AG04450 (cell line): ENCODE measurements around the gene CREM. TPM values are rescaled to one million over a fixed set of nuclear protein-coding genes. Genes with fewer than 3 reads are reported as not detected.
A peak's percentile ranks its signal among the peaks of the same experiment; 100 is the strongest.

ENCODE experiments used
- CTCF ChIA-PET: fragments of 300-600, 350-600 bp; formaldehyde crosslinking; extraction: SDS; loops from one replicate; lab custom pipeline; 2022; ENCODE audit warnings: antibody characterized with exemption, inconsistent platforms; lab: Charles Lee
- POLR2A ChIA-PET: fragments of 350-600 bp; formaldehyde crosslinking; extraction: SDS; loops from one replicate; lab custom pipeline; 2021; ENCODE audit warnings: antibody characterized with exemption, inconsistent platforms; lab: Yijun Ruan, JAX
- DNase-seq: peaks from one replicate; pipeline ENCODE4 v3.0.0-alpha.2; 2011; ENCODE audit warnings: low read depth, low spot score
- H3K27ac ChIP-seq: one replicate; pipeline ENCODE4 v1.5.1; 2012; ENCODE audit warnings: low read depth, low read length, control low read depth
- H3K27me3 ChIP-seq: one replicate; pipeline ENCODE4 v1.6.0; 2012; ENCODE audit warnings: low read length; ENCODE audit not compliant: control insufficient read depth, insufficient read depth
- H3K4me3 ChIP-seq: 2 replicates; pipeline ENCODE4 v1.5.1; 2011; ENCODE audit warnings: mild to moderate bottlenecking, low read depth, low read length, control low read depth
- H3K9me3 ChIP-seq: 2 replicates; pipeline ENCODE4 v1.5.1; 2012; ENCODE audit warnings: low read length; ENCODE audit not compliant: control insufficient read depth, insufficient read depth
- polyA plus RNA-seq: library from polyadenylated mRNA; depleted of rRNA; stranded (reverse); fragments of >200 nt; gene quantifications from 2 replicates; pipeline ENCODE4 v1.2.3, GENCODE V29; 2011
- TF ChIP-seq, protein P1 (sequence below): IDR thresholded peaks from 2 replicates; pipeline ENCODE4 v1.5.1; 2011; ENCODE audit warnings: low read depth, low read length, control low read depth, inconsistent platforms

The CREM gene
- polyA plus RNA-seq, 1 experiment, result 48.2 TPM

DNA sequence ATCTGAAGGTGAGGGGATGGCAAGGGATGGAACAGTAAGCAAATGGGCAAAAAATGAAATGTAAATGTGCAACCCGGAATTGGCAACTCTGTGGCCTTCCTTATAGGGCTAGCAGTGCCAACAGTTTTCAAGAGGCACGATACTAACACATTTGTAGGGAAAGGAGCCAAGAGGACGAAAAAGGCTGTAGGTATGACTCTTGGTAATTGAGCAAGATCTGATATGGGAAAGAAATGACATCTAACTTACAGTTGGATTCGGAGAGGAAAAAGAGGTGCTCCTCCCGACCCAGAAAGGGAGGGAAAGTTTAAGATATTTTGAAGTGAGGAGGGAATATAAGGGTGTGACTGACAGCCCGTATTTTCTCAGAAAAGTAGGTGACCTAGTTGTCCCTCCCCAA lies 2.1 kb upstream of the CREM start:
- no peak overlapping the region for H3K4me3 ChIP-seq
- no peaks in the 10 kb centered on the region for H3K27me3 ChIP-seq
- H3K9me3 ChIP-seq, result peaks cover 4% of the 10 kb centered on the region; the same call in 1 of the 2 replicates
- ChIA-PET CTCF (interaction anchor here (0.6 to 5.7 kb wide), 4 partner anchors 72 to 1208 kb away, joined by 3 to 68 read pairs (median 7); no protein-coding TSS in a partner anchor), POLR2A (no interaction called here)
- no peak for DNase-seq
- TF ChIP-seq, protein P1, sequence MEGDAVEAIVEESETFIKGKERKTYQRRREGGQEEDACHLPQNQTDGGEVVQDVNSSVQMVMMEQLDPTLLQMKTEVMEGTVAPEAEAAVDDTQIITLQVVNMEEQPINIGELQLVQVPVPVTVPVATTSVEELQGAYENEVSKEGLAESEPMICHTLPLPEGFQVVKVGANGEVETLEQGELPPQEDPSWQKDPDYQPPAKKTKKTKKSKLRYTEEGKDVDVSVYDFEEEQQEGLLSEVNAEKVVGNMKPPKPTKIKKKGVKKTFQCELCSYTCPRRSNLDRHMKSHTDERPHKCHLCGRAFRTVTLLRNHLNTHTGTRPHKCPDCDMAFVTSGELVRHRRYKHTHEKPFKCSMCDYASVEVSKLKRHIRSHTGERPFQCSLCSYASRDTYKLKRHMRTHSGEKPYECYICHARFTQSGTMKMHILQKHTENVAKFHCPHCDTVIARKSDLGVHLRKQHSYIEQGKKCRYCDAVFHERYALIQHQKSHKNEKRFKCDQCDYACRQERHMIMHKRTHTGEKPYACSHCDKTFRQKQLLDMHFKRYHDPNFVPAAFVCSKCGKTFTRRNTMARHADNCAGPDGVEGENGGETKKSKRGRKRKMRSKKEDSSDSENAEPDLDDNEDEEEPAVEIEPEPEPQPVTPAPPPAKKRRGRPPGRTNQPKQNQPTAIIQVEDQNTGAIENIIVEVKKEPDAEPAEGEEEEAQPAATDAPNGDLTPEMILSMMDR, result no peak
- no peak overlapping the region for H3K27ac ChIP-seq

DNA sequence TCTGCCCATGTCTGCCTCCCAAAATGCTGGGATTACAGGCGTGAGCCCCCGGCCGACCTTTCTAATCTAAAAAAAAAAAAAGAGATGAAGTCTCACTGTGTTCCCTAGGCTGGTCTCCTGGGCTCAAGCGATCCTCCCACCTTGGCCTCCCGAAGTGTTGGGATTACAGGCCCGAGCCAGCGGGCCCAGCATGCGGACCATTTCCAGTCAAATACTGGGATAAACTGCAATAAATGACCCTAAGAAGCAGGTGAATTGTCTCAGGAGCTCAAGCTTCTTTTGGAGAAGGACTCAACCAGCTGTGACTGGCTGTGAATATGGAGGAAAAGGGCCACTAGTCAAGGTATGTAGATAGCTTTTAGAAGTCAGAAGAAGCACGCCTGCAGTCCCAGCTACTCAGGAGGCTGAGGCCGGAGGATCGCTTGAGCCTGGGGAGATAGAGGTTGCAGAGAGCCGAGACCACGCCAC lies 550 bp upstream of the CREM start:
- H3K4me3 ChIP-seq, result peak overlapping the region; percentile 61
- TF ChIP-seq, protein P1, result no peak
- no peaks in the 10 kb centered on the region for H3K27me3 ChIP-seq
- CTCF ChIA-PET, result interaction anchor here (0.5 to 5.7 kb wide), 34 partner anchors 9 to 902 kb away, joined by 3 to 68 read pairs (median 4); no protein-coding TSS in a partner anchor
- peak overlapping the region; percentile 80 for H3K27ac ChIP-seq
- POLR2A ChIA-PET, result interaction anchor here (0.8 to 2.7 kb wide), 3 partner anchors 36 to 91 kb away, joined by 3 to 43 read pairs (median 3); partner anchors contain the start of gene CUL2
- H3K9me3 ChIP-seq, result peaks cover 4% of the 10 kb centered on the region; the same call in 1 of the 2 replicates
- no peak for DNase-seq

DNA sequence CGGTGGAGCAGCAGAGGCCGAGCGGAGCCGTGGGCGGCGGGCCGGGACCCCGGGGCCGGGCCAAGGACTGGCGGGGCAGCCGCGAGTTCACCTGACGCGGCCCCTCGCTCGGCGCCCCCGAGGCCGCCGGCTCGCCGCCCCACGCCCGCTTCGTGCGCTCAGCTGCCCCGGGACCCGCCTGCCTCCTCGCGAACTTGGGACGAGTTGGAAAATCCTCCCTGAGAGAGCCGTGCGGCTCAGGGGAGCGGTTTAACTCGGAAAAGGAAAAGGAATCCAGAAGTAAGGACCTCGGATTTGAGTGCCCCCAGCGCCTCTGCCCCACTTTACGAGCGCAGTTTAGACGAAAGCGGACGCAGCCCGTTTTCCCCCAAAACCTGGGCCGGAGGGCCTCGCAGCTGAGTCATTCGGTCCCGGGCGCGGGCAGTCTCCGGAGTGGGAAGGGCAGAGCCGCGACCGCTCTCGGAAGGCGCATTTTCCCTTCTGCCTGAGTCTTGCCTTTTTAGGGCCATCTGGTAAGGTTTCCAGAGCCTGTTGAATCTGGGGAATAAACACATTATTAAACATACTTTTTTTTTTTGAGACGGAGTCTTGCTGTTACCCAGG lies 744 bp downstream of the CREM start:
- Histone ChIP-seq H3K27ac (peak overlapping the region; percentile 99), H3K27me3 (no peaks in the 10 kb centered on the region), H3K9me3 (peaks cover 4% of the 10 kb centered on the region; the same call in 1 of the 2 replicates), H3K4me3 (peak overlapping the region; percentile 82)
- TF ChIP-seq, protein P1, result no peak
- peak; percentile 18 for DNase-seq
- ChIA-PET POLR2A (interaction anchor here (1.0 to 2.7 kb wide), 3 partner anchors 37 to 75 kb away, joined by 3 to 43 read pairs (median 3); partner anchors contain the start of gene CUL2), CTCF (interaction anchor here (0.6 to 5.7 kb wide), 11 partner anchors 11 to 346 kb away, joined by 3 to 68 read pairs (median 5); no protein-coding TSS in a partner anchor)

DNA sequence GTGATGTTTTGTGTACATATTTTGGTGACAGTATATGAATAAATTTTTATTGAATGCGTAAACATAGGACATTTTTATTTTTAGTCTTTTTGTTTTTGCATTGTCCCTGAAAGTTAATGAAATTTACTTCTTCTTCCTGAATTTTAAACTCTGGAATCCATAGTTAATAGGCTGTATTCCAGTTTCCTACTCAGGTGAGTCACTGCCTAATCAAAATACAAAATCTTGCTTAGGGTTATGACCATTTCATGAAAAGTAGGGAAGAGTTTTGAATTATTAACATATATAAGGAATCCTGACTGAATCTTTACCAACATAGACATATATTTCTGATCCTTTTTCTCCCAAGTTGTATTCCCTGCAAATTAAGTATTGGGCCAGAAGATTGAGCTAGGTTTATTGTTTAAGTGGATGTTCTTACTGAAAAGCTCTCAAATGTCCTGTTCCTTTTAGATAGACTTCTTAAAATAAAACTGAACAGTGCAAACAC lies 2.6 kb downstream of the CREM start:
- ChIA-PET POLR2A (no interaction called here), CTCF (interaction anchor here (5.7 kb wide), 1 partner anchor 67 kb away, joined by 68 read pairs; no protein-coding TSS in a partner anchor)
- Histone ChIP-seq H3K9me3 (peaks cover 4% of the 10 kb centered on the region; the same call in 1 of the 2 replicates), H3K4me3 (no peak overlapping the region), H3K27ac (no peak overlapping the region), H3K27me3 (no peaks in the 10 kb centered on the region)
- DNase-seq, result no peak
- TF ChIP-seq, protein P1, result no peak

DNA sequence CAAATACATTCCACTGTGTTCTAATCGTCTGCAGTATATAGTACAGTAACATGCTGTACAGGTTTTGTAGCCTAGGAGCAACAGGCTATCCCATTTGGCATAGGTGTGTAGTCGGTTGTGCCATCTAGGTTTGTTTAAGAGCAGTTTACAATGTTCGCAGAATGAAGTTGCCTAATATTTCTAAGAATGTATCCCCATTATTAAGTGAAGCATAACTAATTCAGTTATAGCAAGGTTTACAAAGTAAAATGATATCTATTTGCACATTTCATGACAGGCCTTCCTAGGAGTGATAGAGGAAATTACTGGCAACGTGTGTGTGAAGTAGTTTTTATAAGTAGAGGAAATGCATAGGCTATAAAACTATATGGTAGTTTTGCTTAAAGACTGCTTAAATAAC lies 4.0 kb downstream of the CREM start:
- DNase-seq, result no peak
- H3K9me3 ChIP-seq, result peaks cover 4% of the 10 kb centered on the region; the same call in 1 of the 2 replicates
- ChIA-PET POLR2A (no interaction called here), CTCF (no interaction called here)
- no peak overlapping the region for H3K27ac ChIP-seq
- TF ChIP-seq, protein P1, result no peak
- no peak overlapping the region for H3K4me3 ChIP-seq
- H3K27me3 ChIP-seq, result no peaks in the 10 kb centered on the region
